Stomach (tissue), 9 donors: ENCODE measurements around the gene CLCA2. TPM values are rescaled to one million over a fixed set of nuclear protein-coding genes. Genes with fewer than 3 reads are reported as not detected.
A peak's percentile ranks its signal among the peaks of the same experiment; 100 is the strongest.

Source experiments
- DNase-seq, 2 donors: peaks; one replicate each; pipeline versions ENCODE4 v3.0.0 to v3.0.0-alpha.2; 2013 to 2019
- H3K27ac ChIP-seq, 5 donors: fragments of 200-600 bp in 4 of 5; sonication (generic) in 4 of 5; one replicate each; pipeline ENCODE4 v1.5.1; 2013 to 2019; ENCODE audit warnings: mild to moderate bottlenecking in 1 of 5, moderate library complexity in 1 of 5
- H3K27me3 ChIP-seq, 3 donors: fragments of 200-600 bp; sonication (generic); one replicate each; pipeline ENCODE4 v1.5.1; 2017 to 2019; ENCODE audit warnings: mixed run types in 1 of 3
- H3K36me3 ChIP-seq, 4 donors: fragments of 200-600 bp; sonication (generic); 1 replicate in 3 of 4; 2 replicates in 1 of 4; pipeline ENCODE4 v1.5.1; 2016 to 2019
- H3K4me1 ChIP-seq, 4 donors: fragments of 200-600 bp; sonication (generic); one replicate each; pipeline ENCODE4 v1.5.1; 2016 to 2019
- H3K4me3 ChIP-seq, 4 donors: fragments of 200-600 bp; sonication (generic) in 3 of 4; one replicate each; pipeline ENCODE4 v1.5.1; 2016 to 2019; ENCODE audit warnings: mild to moderate bottlenecking in 1 of 4
- H3K9me3 ChIP-seq, 4 donors: fragments of 200-600 bp; sonication (generic); one replicate each; pipeline ENCODE4 v1.5.1; 2016 to 2019
- CTCF ChIP-seq, 7 experiments: fragments of 450-650 bp in 4 of 7; fragments of 200-600 bp in 3 of 7; sonication (generic) in 3 of 7; IDR thresholded peaks; one replicate each; pipeline ENCODE4 v1.5.1; 2016 to 2019; ENCODE audit warnings: antibody characterized with exemption in 7 of 7, control low read depth in 2 of 7, mild to moderate bottlenecking in 1 of 7
- EP300 ChIP-seq: sonication (generic); formaldehyde crosslinking; IDR thresholded peaks from one replicate; pipeline ENCODE4 v1.6.1; 2017; ENCODE audit warnings: antibody characterized with exemption
- POLR2A ChIP-seq, 4 donors: fragments of 450-650 bp; IDR thresholded peaks; one replicate each; pipeline ENCODE4 v1.6.1; 2016; ENCODE audit warnings: antibody characterized with exemption in 4 of 4, control low read depth in 2 of 4, mild to moderate bottlenecking in 1 of 4, moderate library complexity in 1 of 4
- POLR2AphosphoS5 ChIP-seq, 3 donors: sonication (generic); formaldehyde crosslinking; IDR thresholded peaks; one replicate each; pipeline ENCODE4 v1.6.1; 2016; ENCODE audit warnings: antibody characterized with exemption in 3 of 3
- WGBS, 5 donors: extraction: QIAGEN DNeasy Blood & Tissue Kit in 3 of 5; methylation state at CpG; one replicate each; pipeline versions ENCODE4 v1.1.5 to v1.1.7; 2013 to 2018; 5-methylcytosine and 5-hydroxymethylcytosine counted together
- intact Hi-C: fragments of 100-400 bp; cut with DNase I; formaldehyde crosslinking; loops from one replicate; pipeline ENCODE4 v1.15.1; 2023; ENCODE audit warnings: low total_unique reads
- polyA plus RNA-seq, 3 donors: library from polyadenylated mRNA; stranded (reverse); fragments of 200-250 nt; gene quantifications; one replicate each; pipeline ENCODE4 v1.2.3, GENCODE V29; 2013
- total RNA-seq, 5 donors: library from RNA; depleted of rRNA; stranded (reverse); fragments of >200 nt; gene quantifications; one replicate each; pipeline versions ENCODE4 v1.1.0 to v1.2.3, GENCODE V29; 2014 to 2016
- donor health status: healthy with polysubstance abuse.
- donor health status: Bipolar disorder and iron deficiency.
- donor health status: healthy.

Gene CLCA2
- total and polyA plus RNA-seq, 8 donors, result 4.1 to 34.8 TPM; not detected in 6

GRCh38 chr1:86429122-86429725, 5.3 kb downstream of the CLCA2 start:
- TF ChIP-seq EP300 (no peak), CTCF (IDR thresholded peaks at IDR 0.05) (no peak), POLR2AphosphoS5 (IDR thresholded peaks at IDR 0.05) (no peak), POLR2A (IDR thresholded peaks at IDR 0.05) (no peak)
- Histone ChIP-seq H3K4me1 (peaks cover under 1 to 25% (median 7%) of the 10 kb centered on the region in 4 donors), H3K4me3 (no peak overlapping the region), H3K9me3 (no peaks in the 10 kb centered on the region), H3K27ac (peak overlapping the region in 2 of 5 donors; percentile 21 to 82), H3K27me3 (peaks cover 0 to 51% (median 0%) of the 10 kb centered on the region in 3 donors), H3K36me3 (no peaks in the 10 kb centered on the region)
- 75 to 81% (median 78%) methylated on average over 7 of the region's 7 CpGs for WGBS, 5 donors
- no peak for DNase-seq
- intact Hi-C loops, result no loop called here

GRCh38 chr1:86429835-86430234, 5.9 kb downstream of the CLCA2 start:
- peaks cover 0 to 44% (median 0%) of the 10 kb centered on the region in 3 donors for H3K27me3 ChIP-seq
- DNase-seq, result peak in 1 of 2 donors; percentile 71
- H3K4me1 ChIP-seq, result peaks cover 3 to 31% (median 7%) of the 10 kb centered on the region in 4 donors
- peak overlapping the region in 4 of 5 donors; percentile 47 to 82 (median 67) for H3K27ac ChIP-seq
- 2 to 8% (median 7%) methylated on average over 3 of the region's 3 CpGs for WGBS, 5 donors
- no peaks in the 10 kb centered on the region for H3K36me3 ChIP-seq
- no peaks in the 10 kb centered on the region for H3K9me3 ChIP-seq
- no peak overlapping the region for H3K4me3 ChIP-seq
- TF ChIP-seq CTCF (IDR thresholded peaks at IDR 0.05) (no peak), POLR2AphosphoS5 (IDR thresholded peaks at IDR 0.05) (peak in 2 of 3 donors; percentile 21 to 72), EP300 (no peak), POLR2A (IDR thresholded peaks at IDR 0.05) (no peak)
- intact Hi-C loops, result no loop called here

GRCh38 chr1:86430376-86430775, 6.4 kb downstream of the CLCA2 start:
- Histone ChIP-seq H3K27me3 (peaks cover 0 to 46% (median 0%) of the 10 kb centered on the region in 3 donors), H3K36me3 (no peaks in the 10 kb centered on the region), H3K27ac (peak overlapping the region in 4 of 5 donors; percentile 47 to 82 (median 67)), H3K4me1 (peaks cover 3 to 36% (median 7%) of the 10 kb centered on the region in 4 donors), H3K4me3 (no peak overlapping the region), H3K9me3 (no peaks in the 10 kb centered on the region)
- DNase-seq, result peak in 1 of 2 donors; percentile 38
- intact Hi-C loops, result no loop called here
- no peak for TF ChIP-seq POLR2AphosphoS5 (IDR thresholded peaks at IDR 0.05)
- TF ChIP-seq CTCF (IDR thresholded peaks at IDR 0.05), result no peak

- Histone ChIP-seq H3K27ac (no peak overlapping the region), H3K4me3 (no peak overlapping the region), H3K4me1 (peaks cover 3 to 37% (median 7%) of the 10 kb centered on the region in 4 donors), H3K36me3 (no peaks in the 10 kb centered on the region), H3K9me3 (no peaks in the 10 kb centered on the region), H3K27me3 (peaks cover 0 to 63% (median 15%) of the 10 kb centered on the region in 3 donors)
- intact Hi-C loops, result no loop called here
- DNase-seq, result no peak
- no peak for TF ChIP-seq POLR2A (IDR thresholded peaks at IDR 0.05)
- no peak for TF ChIP-seq POLR2AphosphoS5 (IDR thresholded peaks at IDR 0.05)
- no peak for TF ChIP-seq EP300
- TF ChIP-seq CTCF (IDR thresholded peaks at IDR 0.05), result no peak
Observed at GRCh38 chr1:86434059-86434458, 10.1 kb downstream of the CLCA2 start.
